BJ (cell line): Measurements from ENCODE around the gene EXOC6B. TPM values are rescaled to one million over a fixed set of nuclear protein-coding genes. Genes with fewer than 3 reads are reported as not detected.

Source experiments
- CTCF ChIA-PET: fragments of 350-600 bp; formaldehyde crosslinking; extraction: SDS; loops from one replicate; lab custom pipeline; 2021; ENCODE audit warnings: antibody characterized with exemption, inconsistent platforms; lab: Yijun Ruan, JAX
- POLR2A ChIA-PET: fragments of 300-600 bp; sonication (Branson Sonifier 250); formaldehyde crosslinking; extraction: SDS; loops from one replicate; lab custom pipeline; 2021; ENCODE audit warnings: antibody characterized with exemption; lab: Charles Lee
- DNase-seq: peaks from one replicate; pipeline ENCODE4 v3.0.0-alpha.2; 2011; ENCODE audit warnings: low read depth
- H3K27me3 ChIP-seq: 2 replicates; pipeline ENCODE4 v1.6.0; 2011; ENCODE audit warnings: low read length; ENCODE audit not compliant: control insufficient read depth, insufficient read depth
- H3K36me3 ChIP-seq: 2 replicates; pipeline ENCODE4 v1.5.1; 2011; ENCODE audit warnings: low read length; ENCODE audit not compliant: control insufficient read depth, insufficient read depth
- H3K4me3 ChIP-seq: 2 replicates; pipeline ENCODE4 v1.5.1; 2011; ENCODE audit warnings: low read depth, mild to moderate bottlenecking, control low read depth, low read length
- polyA plus RNA-seq: library from polyadenylated mRNA; depleted of rRNA; stranded (reverse); fragments of >200 nt; gene quantifications from 2 replicates; pipeline ENCODE4 v1.2.3, GENCODE V29; 2011
- TF ChIP-seq, protein P1 (sequence below): IDR thresholded peaks from 2 replicates; pipeline ENCODE4 v1.5.1; 2011; ENCODE audit warnings: low read depth, mild to moderate bottlenecking, control low read depth, inconsistent platforms, low read length, moderate library complexity; ENCODE audit not compliant: insufficient read depth

EXOC6B gene
- polyA plus RNA-seq, 1 experiment: 15.5 TPM

DNA sequence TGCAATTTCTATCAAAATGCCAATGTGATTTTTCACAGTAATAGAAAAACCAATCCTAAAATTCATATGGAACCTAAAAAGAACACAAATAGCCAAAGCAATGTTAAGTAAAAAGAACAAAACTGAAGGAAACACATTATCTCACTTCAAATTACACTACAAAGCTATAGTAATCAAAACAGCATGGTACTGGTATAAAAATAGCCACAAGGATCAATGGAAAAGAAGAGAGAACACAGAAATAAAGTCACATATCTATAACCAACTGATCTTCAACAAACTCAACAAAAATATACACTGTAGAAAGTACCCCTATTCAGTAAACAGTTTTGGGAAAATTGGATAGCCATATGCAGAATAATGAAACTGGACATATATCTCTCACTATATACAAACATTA lies 426.0 kb downstream of the EXOC6B start:
- H3K36me3 ChIP-seq: no peaks in the 10 kb centered on the region
- TF ChIP-seq, protein P1, sequence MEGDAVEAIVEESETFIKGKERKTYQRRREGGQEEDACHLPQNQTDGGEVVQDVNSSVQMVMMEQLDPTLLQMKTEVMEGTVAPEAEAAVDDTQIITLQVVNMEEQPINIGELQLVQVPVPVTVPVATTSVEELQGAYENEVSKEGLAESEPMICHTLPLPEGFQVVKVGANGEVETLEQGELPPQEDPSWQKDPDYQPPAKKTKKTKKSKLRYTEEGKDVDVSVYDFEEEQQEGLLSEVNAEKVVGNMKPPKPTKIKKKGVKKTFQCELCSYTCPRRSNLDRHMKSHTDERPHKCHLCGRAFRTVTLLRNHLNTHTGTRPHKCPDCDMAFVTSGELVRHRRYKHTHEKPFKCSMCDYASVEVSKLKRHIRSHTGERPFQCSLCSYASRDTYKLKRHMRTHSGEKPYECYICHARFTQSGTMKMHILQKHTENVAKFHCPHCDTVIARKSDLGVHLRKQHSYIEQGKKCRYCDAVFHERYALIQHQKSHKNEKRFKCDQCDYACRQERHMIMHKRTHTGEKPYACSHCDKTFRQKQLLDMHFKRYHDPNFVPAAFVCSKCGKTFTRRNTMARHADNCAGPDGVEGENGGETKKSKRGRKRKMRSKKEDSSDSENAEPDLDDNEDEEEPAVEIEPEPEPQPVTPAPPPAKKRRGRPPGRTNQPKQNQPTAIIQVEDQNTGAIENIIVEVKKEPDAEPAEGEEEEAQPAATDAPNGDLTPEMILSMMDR: no peak
- CTCF ChIA-PET: no interaction called here

DNA sequence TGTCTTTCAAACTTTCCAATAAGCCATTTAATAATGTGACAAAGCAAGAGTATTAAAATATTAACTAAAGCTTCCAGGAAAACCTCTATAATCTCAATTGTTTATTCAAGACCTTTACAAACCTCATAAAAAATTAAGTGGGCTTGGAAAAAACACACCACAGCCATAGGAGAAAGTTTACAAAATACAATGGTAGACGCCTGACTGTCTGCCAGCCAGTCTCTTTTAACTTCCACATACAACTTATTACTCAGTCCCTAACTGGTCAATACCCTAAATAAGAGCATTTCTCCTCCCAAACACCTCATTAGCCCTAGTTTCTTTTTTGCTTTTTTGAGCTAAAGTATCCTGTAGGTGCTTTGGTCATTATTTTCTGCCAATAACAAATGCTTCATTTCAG lies 430.7 kb downstream of the EXOC6B start:
- Histone ChIP-seq H3K4me3 (no peak overlapping the region), H3K27me3 (no peaks in the 10 kb centered on the region), H3K36me3 (no peaks in the 10 kb centered on the region)
- no peak for DNase-seq
- ChIA-PET POLR2A (no interaction called here), CTCF (no interaction called here)
- TF ChIP-seq, protein P1: no peak

More for the DNA sequence above, 426.0 kb downstream of the EXOC6B start:
- no peak overlapping the region for H3K4me3 ChIP-seq
- POLR2A ChIA-PET: no interaction called here
- H3K27me3 ChIP-seq: no peaks in the 10 kb centered on the region
- no peak for DNase-seq

DNA sequence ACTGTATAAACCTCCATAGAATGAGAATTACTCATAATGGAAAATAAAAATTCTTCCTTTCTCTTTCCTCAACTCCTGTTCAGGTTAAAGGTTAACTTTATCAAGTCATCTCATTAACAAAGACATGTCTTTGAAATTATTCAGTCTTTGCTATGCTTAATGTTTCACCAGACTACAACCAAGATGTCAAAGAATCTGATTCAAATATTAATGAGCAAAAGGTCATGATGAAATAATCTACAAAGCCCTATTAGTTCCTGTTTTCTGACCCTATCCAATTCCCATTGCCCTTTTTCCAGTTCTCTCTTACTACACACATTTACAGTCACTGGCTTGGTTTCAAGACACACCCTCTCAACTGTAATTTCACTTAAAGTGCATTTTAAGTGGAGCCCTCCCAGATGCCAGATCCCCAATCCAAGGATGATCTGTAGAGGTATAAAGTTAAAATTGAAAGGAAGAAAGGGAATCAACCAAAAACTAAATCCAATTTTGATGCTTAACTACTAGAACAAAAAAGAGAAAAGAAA lies 431.2 kb downstream of the EXOC6B start:
- TF ChIP-seq, protein P1: no peak
- POLR2A ChIA-PET: no interaction called here
- Histone ChIP-seq H3K4me3 (no peak overlapping the region), H3K36me3 (no peaks in the 10 kb centered on the region), H3K27me3 (no peaks in the 10 kb centered on the region)
- no peak for DNase-seq
- CTCF ChIA-PET: no interaction called here

DNA sequence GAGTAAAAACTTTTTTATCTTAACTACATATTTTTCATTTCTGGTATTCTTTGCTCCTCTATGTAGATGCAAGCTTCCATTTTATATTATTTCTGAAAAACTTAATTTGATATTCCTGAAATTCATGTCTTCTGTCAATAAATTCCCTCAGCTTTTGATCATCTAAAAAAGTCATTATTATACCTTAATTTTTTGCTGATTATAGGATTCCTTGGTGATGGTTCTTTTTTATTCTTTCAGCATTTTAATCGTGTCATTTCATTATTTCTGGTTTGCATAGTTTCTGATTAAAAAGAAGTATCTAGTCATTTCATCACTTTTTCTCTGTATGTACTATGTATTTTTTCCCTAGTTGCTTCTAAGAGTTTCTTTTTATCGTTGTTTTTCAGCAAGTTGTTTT lies 436.4 kb downstream of the EXOC6B start:
- TF ChIP-seq, protein P1: no peak
- H3K4me3 ChIP-seq: no peak overlapping the region
- ChIA-PET CTCF (no interaction called here), POLR2A (no interaction called here)
- H3K36me3 ChIP-seq: no peaks in the 10 kb centered on the region
- no peaks in the 10 kb centered on the region for H3K27me3 ChIP-seq
- DNase-seq: no peak

DNA sequence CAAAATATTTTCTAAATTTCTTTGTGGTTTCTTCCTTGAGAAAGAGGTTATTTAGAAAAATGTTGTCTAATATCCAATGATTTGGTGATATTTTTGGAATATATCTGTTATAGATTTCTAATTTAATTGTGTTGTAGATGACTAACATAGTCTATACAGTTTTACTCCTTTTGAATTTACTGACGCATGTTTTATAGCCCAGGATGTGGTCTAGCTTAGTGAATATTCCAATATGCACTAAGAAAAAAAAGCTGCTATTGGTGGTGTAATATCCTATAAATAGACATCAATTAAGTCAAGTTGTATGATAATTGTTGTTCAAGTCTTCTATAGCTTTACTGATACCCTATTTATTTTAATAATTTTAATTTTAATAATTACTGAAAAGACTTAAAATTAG lies 437.6 kb downstream of the EXOC6B start:
- TF ChIP-seq, protein P1: no peak
- ChIA-PET POLR2A (no interaction called here), CTCF (no interaction called here)
- no peaks in the 10 kb centered on the region for H3K36me3 ChIP-seq
- H3K27me3 ChIP-seq: no peaks in the 10 kb centered on the region
- no peak for DNase-seq
- no peak overlapping the region for H3K4me3 ChIP-seq
